ENCODE results near the gene NIPAL1. TPM values are rescaled to one million over a fixed set of nuclear protein-coding genes. Genes with fewer than 3 reads are reported as not detected.

Gene NIPAL1
- total and polyA plus RNA-seq, 2 donors (not counting 3 experiments of a cell fraction or from before 2014, with no cell fraction given): 0.36 to 1.7 TPM

DNA sequence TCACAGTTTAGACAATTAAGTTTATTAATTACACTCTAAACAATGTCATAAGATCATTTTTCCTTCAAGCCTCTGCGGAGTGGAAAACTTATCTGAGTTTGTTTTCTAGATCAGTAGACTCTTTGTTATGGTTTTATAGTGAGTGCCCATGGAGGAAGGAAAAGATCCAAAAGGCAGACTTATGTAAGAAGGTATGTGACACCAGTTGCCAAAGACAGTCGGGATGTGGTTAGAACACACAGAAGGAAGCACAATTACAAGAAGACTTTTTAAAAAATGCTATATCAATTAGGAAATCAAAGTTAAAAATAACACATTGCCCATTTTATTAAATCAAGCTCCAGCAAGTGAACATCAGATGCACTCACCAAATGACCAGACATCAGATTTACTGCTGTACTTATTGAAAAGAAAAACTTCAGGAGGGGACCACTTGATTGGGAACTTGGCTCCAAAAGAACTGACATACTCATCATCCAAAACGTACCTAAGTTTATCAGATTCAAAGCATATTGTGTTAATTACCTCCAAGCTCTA lies 57.1 kb downstream of the NIPAL1 start:
- BruUV-seq (replicated peaks): no TSS peak
- POLR2A ChIA-PET: no interaction called here
- no peaks in the 10 kb centered on the region for H4K20me1 ChIP-seq (replicated peaks; ENCODE audit: control insufficient read depth, extremely low read depth, insufficient read depth, low read length)
- no peak overlapping the region for H3K4me3 ChIP-seq (replicated peaks in 1 of 3; ENCODE audit: insufficient read depth in 1 of 3, low read depth in 1 of 3, low read length in 3 of 3)
- TF ChIP-seq MAX (IDR thresholded peaks at IDR 0.05; ENCODE audit: insufficient read depth, insufficient read length) (no peak), POLR2A (IDR thresholded peaks at IDR 0.05; ENCODE audit: low read depth, low read length) (no peak), EZH2 (IDR thresholded peaks at IDR 0.05; ENCODE audit: borderline replicate concordance, low read depth, low read length, severe bottlenecking) (no peak), GATA2 (IDR thresholded peaks at IDR 0.05; ENCODE audit: insufficient read depth, insufficient read length, low read depth, low read length) (no peak), MYC (IDR thresholded peaks at IDR 0.05; ENCODE audit: low read depth, low read length) (no peak), POLR2AphosphoS5 (IDR thresholded peaks at IDR 0.05; ENCODE audit: insufficient read depth, low read depth, low read length) (no peak), FOS (IDR thresholded peaks at IDR 0.05; ENCODE audit: borderline replicate concordance, insufficient read depth, low read length) (no peak), JUN (IDR thresholded peaks at IDR 0.05; ENCODE audit: borderline replicate concordance, insufficient read depth, insufficient read length, low read depth) (no peak)
- TF ChIP-seq, protein P1, sequence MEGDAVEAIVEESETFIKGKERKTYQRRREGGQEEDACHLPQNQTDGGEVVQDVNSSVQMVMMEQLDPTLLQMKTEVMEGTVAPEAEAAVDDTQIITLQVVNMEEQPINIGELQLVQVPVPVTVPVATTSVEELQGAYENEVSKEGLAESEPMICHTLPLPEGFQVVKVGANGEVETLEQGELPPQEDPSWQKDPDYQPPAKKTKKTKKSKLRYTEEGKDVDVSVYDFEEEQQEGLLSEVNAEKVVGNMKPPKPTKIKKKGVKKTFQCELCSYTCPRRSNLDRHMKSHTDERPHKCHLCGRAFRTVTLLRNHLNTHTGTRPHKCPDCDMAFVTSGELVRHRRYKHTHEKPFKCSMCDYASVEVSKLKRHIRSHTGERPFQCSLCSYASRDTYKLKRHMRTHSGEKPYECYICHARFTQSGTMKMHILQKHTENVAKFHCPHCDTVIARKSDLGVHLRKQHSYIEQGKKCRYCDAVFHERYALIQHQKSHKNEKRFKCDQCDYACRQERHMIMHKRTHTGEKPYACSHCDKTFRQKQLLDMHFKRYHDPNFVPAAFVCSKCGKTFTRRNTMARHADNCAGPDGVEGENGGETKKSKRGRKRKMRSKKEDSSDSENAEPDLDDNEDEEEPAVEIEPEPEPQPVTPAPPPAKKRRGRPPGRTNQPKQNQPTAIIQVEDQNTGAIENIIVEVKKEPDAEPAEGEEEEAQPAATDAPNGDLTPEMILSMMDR (IDR thresholded peaks at IDR 0.05; ENCODE audit: extremely low read depth in 1 of 2, insufficient read depth in 1 of 2, low read depth in 1 of 2, low read length in 2 of 2): no peak
- CTCF ChIA-PET: no interaction called here
- dilution Hi-C loops (cut with MboI; ENCODE audit: extremely low pct_ligation_motif_present, low sequenced_read_pairs) (no loop called here), intact Hi-C loops (cut with micrococcal nuclease) (no loop called here)
- H3K9ac ChIP-seq (replicated peaks; ENCODE audit: extremely low read depth, insufficient read depth, low read length): no peak overlapping the region
- H3K9me3 ChIP-seq (replicated peaks; ENCODE audit: control insufficient read depth, insufficient read depth, low read length): no peaks in the 10 kb centered on the region
- H3K4me2 ChIP-seq (ENCODE audit: insufficient read depth, low read length): no peak overlapping the region
- no peaks in the 10 kb centered on the region for H3K4me1 ChIP-seq (ENCODE audit: control insufficient read depth, extremely low read depth, insufficient read depth, low read length)
- H3K27ac ChIP-seq (ENCODE audit: insufficient read depth, low read depth, low read length): no peak overlapping the region
- no peaks in the 10 kb centered on the region for H3K27me3 ChIP-seq (ENCODE audit: control insufficient read depth in 2 of 2, insufficient read depth in 2 of 2, low read length in 2 of 2)
- no peaks in the 10 kb centered on the region for H3K36me3 ChIP-seq (ENCODE audit: control insufficient read depth in 2 of 2, extremely low read depth in 1 of 2, insufficient read depth in 2 of 2, low read length in 2 of 2)
- no peak for FAIRE-seq
- no peak for DNase-seq (ENCODE audit: low read depth, low spot score)
- no peaks in the 10 kb centered on the region for H3K9me1 ChIP-seq (replicated peaks; ENCODE audit: control insufficient read depth, extremely low read depth, insufficient read depth, low read length)
- H3K79me2 ChIP-seq (ENCODE audit: control insufficient read depth, insufficient read depth, low read length): no peaks in the 10 kb centered on the region
- H2AFZ ChIP-seq (ENCODE audit: low read depth, low read length): no peak overlapping the region
